ENCODE data around the gene ABCC3. TPM values are rescaled to one million over a fixed set of nuclear protein-coding genes. Genes with fewer than 3 reads are reported as not detected.
"Not testable (repeated sequence)": the region's sequence is repeated elsewhere in the genome, so short reads cannot be mapped to it uniquely, and the experiment has no call there.

ABCC3 gene
- polyA plus RNA-seq, 3 donors, result 10.5 to 15.5 (median 12.9) TPM

GRCh38 chr17:50676065-50676975 lies 41.6 kb downstream of the ABCC3 start:
- DNase-seq (ENCODE audit: extremely low read depth in 1 of 11, low read depth in 9 of 11, low spot score in 4 of 11), result no peak

DNA sequence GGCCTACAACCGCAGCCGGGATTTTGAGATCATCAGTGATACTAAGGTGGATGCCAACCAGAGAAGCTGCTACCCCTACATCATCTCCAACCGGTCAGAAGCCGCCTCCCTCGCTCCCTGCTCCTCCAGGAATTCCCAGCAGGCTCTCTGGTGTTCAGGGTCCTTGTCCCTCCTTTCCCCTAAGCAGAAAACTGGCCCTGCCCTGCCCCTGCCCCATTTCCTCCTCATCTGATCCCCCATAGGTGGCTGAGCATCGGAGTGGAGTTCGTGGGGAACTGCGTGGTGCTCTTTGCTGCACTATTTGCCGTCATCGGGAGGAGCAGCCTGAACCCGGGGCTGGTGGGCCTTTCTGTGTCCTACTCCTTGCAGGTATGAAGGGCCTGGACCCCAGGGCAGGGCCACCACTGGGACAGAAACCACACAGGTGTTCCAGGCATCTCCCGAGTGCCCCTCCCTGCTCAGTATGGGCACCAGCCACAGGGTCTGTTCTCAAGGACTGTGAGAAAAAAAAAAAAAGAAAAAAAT lies 43.2 kb downstream of the ABCC3 start:
- DNase-seq (ENCODE audit: extremely low read depth in 1 of 11, low read depth in 9 of 11, low spot score in 4 of 11), result no peak

DNA sequence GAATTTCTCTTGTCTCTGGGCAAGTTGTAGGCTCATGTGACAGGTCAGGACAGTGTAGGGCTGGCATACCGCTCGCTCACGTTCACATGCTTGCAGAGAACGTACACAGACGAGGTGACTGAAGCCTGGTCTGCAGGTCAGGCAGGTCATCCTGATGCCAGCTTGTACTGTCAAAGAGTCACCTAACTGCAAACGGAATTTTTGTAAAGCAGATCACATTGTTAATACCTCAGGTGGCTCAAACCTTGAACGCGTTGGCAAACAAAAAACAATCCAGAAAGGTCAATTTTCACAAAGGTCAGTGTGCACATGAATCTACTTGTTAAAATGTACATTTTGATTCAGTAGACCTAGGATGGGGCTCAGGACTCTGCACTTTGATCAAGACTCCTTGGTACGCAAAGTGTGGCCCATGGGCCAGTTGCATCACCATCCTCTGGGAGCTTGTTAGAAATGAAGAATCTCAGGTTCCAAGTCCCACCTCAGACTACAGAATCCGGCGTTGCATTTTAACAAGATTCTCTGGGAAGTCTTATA lies 44.4 kb downstream of the ABCC3 start:
- DNase-seq (ENCODE audit: extremely low read depth in 1 of 11, low read depth in 9 of 11, low spot score in 4 of 11), result no peak

GRCh38 chr17:50680126-50680525 lies 45.4 kb downstream of the ABCC3 start:
- DNase-seq (ENCODE audit: extremely low read depth in 1 of 11, low read depth in 9 of 11, low spot score in 4 of 11), result no peak

- not testable (repeated sequence) for DNase-seq (ENCODE audit: extremely low read depth in 1 of 11, low read depth in 9 of 11, low spot score in 4 of 11)
These were observed 46.0 kb downstream of the ABCC3 start for GRCh38 chr17:50680543-50681262.

GRCh38 chr17:50681263-50682200 lies 46.9 kb downstream of the ABCC3 start:
- peak in 7 of 11 donors; percentile 45 to 68 (median 63) for DNase-seq (ENCODE audit: extremely low read depth in 1 of 11, low read depth in 9 of 11, low spot score in 4 of 11)

GRCh38 chr17:50682441-50682840 lies 47.8 kb downstream of the ABCC3 start:
- DNase-seq (ENCODE audit: extremely low read depth in 1 of 11, low read depth in 9 of 11, low spot score in 4 of 11), result no peak

DNA sequence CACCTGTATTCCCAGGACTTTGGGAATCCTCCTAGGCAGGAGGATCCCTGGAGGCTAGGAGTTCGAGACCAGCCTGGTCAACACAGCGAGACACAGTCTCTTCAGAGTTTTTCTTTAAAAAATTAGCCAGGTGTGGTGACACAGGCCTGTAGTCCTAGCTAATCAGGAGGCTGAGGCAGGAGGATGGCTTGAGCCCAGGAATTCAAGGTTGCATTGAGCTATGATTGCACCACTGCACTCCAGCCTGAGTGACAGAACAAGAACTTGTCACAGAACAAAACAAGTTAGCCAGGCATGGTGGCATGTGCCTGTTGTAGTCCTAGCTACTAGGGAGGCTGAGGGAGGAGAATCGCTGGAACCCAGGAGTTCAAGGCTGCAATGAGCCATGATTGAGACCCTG lies 48.3 kb downstream of the ABCC3 start:
- no peak for DNase-seq (ENCODE audit: extremely low read depth in 1 of 11, low read depth in 9 of 11, low spot score in 4 of 11)

GRCh38 chr17:50683434-50684287 lies 49.0 kb downstream of the ABCC3 start:
- no peak for DNase-seq (ENCODE audit: extremely low read depth in 1 of 11, low read depth in 9 of 11, low spot score in 4 of 11)

DNA sequence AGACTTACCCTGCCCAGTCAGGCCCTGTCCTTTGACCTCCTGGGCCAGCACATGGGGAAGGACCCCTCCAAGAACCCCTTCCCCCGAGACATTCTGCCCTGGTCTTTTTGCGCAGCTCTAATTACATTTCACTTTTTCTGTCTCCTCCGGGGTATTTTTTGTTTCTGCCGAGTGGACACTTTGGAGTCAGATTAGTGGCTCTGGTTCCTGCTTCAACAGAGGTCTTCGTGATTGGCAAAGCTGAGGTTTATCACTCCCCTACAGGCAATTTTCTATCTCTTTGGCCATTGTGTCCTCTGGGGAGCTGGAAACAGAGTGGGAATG lies 49.6 kb downstream of the ABCC3 start:
- DNase-seq (ENCODE audit: extremely low read depth in 1 of 11, low read depth in 9 of 11, low spot score in 4 of 11), result no peak

- DNase-seq (ENCODE audit: extremely low read depth in 1 of 11, low read depth in 9 of 11, low spot score in 4 of 11), result no peak
These were observed 50.1 kb downstream of the ABCC3 start for GRCh38 chr17:50684612-50685333.

DNA sequence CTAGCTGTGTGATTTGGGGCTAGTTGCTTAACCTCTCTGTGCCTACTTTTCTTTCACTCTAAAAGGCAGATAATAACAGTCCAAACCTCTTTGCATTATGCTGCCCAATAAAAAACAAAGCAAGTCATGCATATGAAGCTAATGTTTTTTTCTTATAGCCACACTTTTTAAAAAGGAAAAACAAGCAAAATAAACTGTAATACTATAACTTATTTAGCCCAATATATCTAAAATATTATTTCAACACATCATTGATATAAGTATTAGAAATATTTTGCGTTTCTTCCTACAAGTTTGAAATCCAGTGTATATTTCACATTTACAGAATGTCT lies 50.6 kb downstream of the ABCC3 start:
- no peak for DNase-seq (ENCODE audit: extremely low read depth in 1 of 11, low read depth in 9 of 11, low spot score in 4 of 11)

DNA sequence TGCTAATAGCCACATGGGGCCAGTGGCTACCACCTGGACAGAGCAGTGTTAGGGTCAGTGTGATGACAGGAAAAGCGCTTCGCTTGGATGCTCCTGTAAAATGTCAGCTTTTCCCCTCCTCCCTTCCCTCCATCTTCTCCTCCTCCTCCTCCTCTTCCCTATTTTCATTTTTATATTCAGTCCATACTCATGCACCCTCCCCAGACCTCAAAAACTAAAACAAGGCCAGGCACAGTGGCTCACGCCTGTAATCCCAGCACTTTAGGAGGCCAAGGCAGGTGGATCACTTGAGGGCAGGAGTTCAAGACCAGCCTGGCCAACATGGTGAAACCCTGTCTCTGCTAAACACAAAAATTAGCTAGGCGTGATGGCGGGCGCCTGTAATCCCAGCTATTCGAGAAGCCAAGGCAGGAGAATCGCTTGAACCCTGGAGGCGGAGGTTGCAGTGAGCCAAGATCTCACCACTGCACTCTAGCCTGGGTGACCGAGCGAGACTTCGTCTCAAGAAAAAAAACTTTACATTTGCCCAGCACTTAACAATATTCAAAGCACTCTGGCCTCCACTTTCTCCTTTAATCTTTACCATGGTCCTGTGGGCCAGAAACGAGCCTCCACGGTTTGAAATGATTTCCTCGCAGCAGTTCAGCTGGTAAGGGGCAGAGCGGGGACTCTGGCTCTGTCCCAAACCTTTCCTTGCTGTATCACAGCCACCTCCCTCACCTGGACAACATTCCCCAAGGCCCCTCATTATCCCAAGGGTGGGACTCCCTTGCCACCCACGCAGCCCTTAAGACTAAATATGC lies 51.2 kb downstream of the ABCC3 start:
- DNase-seq (ENCODE audit: extremely low read depth in 1 of 11, low read depth in 9 of 11, low spot score in 4 of 11), result no peak

DNA sequence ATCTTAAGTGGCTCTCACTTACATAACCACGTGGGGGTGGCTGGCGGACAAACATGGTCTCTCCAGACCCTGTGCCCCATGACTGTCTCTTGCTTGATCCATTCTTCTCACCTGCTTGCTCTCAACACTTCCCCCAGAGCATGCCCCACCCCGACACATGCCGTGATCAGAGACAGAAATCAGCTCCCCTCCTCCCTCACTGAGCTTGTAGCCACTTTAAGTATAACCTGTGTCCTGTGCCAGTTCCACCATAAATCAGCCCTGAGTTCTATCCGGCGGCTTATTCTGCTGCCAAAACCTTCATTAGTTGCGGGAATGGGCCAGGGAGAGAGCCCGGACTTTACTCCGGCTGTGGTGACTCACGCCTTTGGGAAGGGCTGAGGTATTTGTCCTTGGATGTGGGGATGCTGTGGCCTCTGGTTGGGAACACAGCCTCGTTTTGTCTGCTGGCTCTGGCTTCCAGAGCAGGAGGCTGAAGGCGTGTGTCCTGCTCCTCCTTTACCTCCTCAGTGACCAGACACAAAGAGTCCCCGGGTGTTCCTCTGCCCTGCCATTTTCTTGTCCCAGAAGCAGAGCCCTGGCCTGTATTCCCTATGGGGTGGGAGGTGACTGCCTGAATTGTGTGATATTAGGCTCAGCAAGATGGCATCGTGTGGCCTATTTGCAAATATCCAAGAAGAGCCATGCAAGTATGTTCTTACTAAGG lies 52.0 kb downstream of the ABCC3 start:
- DNase-seq (ENCODE audit: extremely low read depth in 1 of 11, low read depth in 9 of 11, low spot score in 4 of 11), result no peak

DNA sequence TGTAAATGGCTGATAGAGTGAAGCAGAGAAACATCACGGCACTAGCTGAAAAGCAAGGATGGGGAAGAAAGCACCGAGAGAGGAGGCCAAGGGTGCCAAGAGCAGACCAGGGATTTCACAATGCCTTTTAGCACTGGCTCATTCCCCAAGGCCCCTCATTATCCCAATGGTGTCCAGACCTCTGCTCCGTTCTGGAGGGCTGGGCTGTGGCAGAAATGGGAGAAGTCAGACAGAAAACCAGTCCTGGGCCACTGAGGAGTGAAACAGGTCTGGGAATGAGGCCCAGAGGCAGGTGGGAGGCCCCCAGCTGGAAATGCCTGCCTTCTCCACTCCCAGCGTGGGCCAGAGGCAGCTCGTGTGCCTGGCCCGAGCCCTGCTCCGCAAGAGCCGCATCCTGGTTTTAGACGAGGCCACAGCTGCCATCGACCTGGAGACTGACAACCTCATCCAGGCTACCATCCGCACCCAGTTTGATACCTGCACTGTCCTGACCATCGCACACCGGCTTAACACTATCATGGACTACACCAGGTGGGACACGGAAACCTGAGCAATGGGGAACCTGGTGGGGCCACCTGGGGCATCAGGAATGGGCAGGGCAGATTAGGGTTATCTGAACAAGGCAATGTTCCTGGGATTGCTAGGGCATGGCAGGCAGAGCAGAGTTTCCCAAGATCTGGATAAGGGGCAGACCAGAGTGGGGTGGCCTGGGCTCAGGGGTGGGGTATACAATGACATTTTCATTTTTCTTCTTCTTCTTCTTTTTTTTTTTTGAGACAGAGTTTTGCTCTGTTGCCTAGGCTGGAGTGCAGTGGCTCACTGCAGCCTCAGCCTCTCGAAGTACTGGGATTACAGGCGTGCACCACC lies 52.8 kb downstream of the ABCC3 start:
- DNase-seq (ENCODE audit: extremely low read depth in 1 of 11, low read depth in 9 of 11, low spot score in 4 of 11), result no peak
